Karpas-422 (cell line): ENCODE data around the gene GRIA3. TPM values are rescaled to one million over a fixed set of nuclear protein-coding genes. Genes with fewer than 3 reads are reported as not detected.
"Not testable (repeated sequence)": the region's sequence is repeated elsewhere in the genome, so short reads cannot be mapped to it uniquely, and the experiment has no call there.

Source experiments
- DNase-seq: peaks from one replicate; pipeline ENCODE4 v3.0.0-alpha.2; 2015
- H2AFZ ChIP-seq: fragments of 200-600 bp; sonication (generic); 2 replicates; pipeline ENCODE4 v1.6.1; 2014; ENCODE audit warnings: antibody characterized with exemption, low read length, mixed read lengths
- H3K27ac ChIP-seq: fragments of 200-600 bp; sonication (generic); 2 replicates; pipeline ENCODE4 v1.5.1; 2014; ENCODE audit warnings: mild to moderate bottlenecking, low read length, moderate library complexity
- H3K27me3 ChIP-seq: fragments of 200-600 bp; sonication (generic); 2 replicates; pipeline ENCODE4 v1.6.1; 2014; ENCODE audit warnings: low read length, mixed read lengths
- H3K36me3 ChIP-seq: fragments of 200-600 bp; sonication (generic); 2 replicates; pipeline ENCODE4 v1.6.1; 2014; ENCODE audit warnings: low read length, mixed read lengths; ENCODE audit not compliant: insufficient read depth
- H3K4me1 ChIP-seq: fragments of 200-600 bp; sonication (generic); 2 replicates; pipeline ENCODE4 v1.6.1; 2014; ENCODE audit warnings: mild to moderate bottlenecking, low read length, mixed read lengths
- H3K4me2 ChIP-seq: fragments of 200-600 bp; sonication (generic); 2 replicates; pipeline ENCODE4 v1.6.1; 2014; ENCODE audit warnings: low read length, low read depth, mild to moderate bottlenecking; ENCODE audit not compliant: poor library complexity, severe bottlenecking
- H3K4me3 ChIP-seq: fragments of 200-600 bp; sonication (generic); 2 replicates; pipeline ENCODE4 v1.5.1; 2014; ENCODE audit warnings: mild to moderate bottlenecking, antibody characterized with exemption, low read length, mixed read lengths
- H3K79me2 ChIP-seq: fragments of 200-600 bp; sonication (generic); 2 replicates; pipeline ENCODE4 v1.6.1; 2014; ENCODE audit warnings: mild to moderate bottlenecking, low read length, mixed read lengths
- H3K9ac ChIP-seq: fragments of 200-600 bp; sonication (generic); 2 replicates; pipeline ENCODE4 v1.6.0; 2014; ENCODE audit warnings: low read length
- H3K9me2 ChIP-seq: fragments of 200-600 bp; sonication (generic), shearing (Covaris generic); replicated peaks from 2 replicates; pipeline ENCODE4 v1.6.0; 2014; ENCODE audit warnings: mild to moderate bottlenecking, low read length, moderate library complexity; ENCODE audit not compliant: insufficient read depth
- H3K9me3 ChIP-seq: fragments of 300-700, 200-600 bp; sonication (generic); 2 replicates; pipeline ENCODE4 v1.6.1; 2014; ENCODE audit warnings: low read length, mixed read lengths
- H4K20me1 ChIP-seq: fragments of 200-600 bp; sonication (generic); 2 replicates; pipeline ENCODE4 v1.6.1; 2014; ENCODE audit warnings: mild to moderate bottlenecking, antibody characterized with exemption, low read length, low read depth; ENCODE audit not compliant: insufficient read depth
- total RNA-seq: library from RNA; depleted of rRNA; stranded (reverse); fragments of >200 nt; shearing (Covaris generic); gene quantifications from 2 replicates; pipeline ENCODE4 v1.2.3, GENCODE V29; 2014; ENCODE audit warnings: low replicate concordance

Gene GRIA3
- total RNA-seq, 1 experiment from 2014 or later: not detected

DNA sequence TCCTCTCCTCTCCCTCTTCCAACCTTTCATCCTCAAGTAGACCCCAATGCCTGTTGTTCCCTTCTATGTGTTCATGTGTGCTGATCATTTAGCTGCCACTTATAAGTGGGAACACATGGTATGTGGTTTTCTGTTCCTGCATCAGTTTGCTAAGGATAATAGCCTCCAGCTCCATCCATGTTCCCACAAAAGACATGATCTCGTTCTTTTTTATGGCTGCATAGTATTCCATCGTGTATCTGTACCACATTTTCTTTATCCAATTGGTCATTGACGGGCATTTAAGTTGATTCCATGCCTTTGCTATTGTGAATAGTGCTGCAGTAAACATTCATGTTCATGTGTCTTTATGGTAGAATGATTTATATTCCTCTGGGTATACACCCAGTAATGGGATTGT lies 255.8 kb downstream of the GRIA3 start:
- not testable (repeated sequence) for H3K4me1 ChIP-seq, H4K20me1 ChIP-seq, H3K9me2 ChIP-seq, H3K27ac ChIP-seq, H3K9me3 ChIP-seq, H3K79me2 ChIP-seq, H2AFZ ChIP-seq, H3K4me3 ChIP-seq, H3K36me3 ChIP-seq, H3K27me3 ChIP-seq, H3K4me2 ChIP-seq, H3K9ac ChIP-seq, DNase-seq

DNA sequence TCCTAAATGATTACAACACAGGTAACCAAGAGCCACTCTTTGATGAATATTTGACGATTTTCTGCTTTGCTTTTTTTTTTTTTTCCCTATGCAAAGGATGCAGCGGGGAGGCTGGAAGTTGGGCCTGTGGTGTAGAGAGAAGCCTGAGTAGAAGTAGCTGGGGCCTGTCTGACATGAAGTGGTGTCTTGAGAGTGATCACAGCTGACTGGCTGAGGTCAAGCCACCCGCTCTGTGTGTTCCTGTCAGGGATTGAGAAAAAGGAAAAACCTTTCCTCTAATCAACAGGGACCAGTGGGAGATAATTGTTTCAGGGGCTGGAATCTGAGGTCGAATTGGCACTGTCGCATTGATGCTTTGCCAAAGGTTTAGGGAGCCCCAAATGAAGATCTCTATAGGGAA lies 258.7 kb downstream of the GRIA3 start:
- H3K36me3 ChIP-seq: no peaks in the 10 kb centered on the region
- peaks cover 4% of the 10 kb centered on the region for H3K9me3 ChIP-seq

GRCh38 chrX:123447506-123447905 lies 263.4 kb downstream of the GRIA3 start:
- Histone ChIP-seq H3K9ac (no peak overlapping the region), H3K4me2 (no peak overlapping the region), H3K79me2 (no peaks in the 10 kb centered on the region), H4K20me1 (no peaks in the 10 kb centered on the region), H3K36me3 (no peaks in the 10 kb centered on the region), H3K9me3 (peaks cover 4% of the 10 kb centered on the region; the same call in 1 of the 2 replicates), H3K4me1 (no peaks in the 10 kb centered on the region), H3K4me3 (no peak overlapping the region), H3K9me2 (no peaks in the 10 kb centered on the region), H3K27ac (no peak overlapping the region), H2AFZ (no peak overlapping the region), H3K27me3 (no peaks in the 10 kb centered on the region)
- no peak for DNase-seq

More for the DNA sequence above, 258.7 kb downstream of the GRIA3 start:
- DNase-seq: no peak
- no peak overlapping the region for H3K27ac ChIP-seq
- no peaks in the 10 kb centered on the region for H3K4me1 ChIP-seq
- no peak overlapping the region for H2AFZ ChIP-seq
- no peak overlapping the region for H3K4me3 ChIP-seq
- no peak overlapping the region for H3K4me2 ChIP-seq
- no peaks in the 10 kb centered on the region for H3K27me3 ChIP-seq
- H4K20me1 ChIP-seq: no peaks in the 10 kb centered on the region
- no peaks in the 10 kb centered on the region for H3K9me2 ChIP-seq
- H3K79me2 ChIP-seq: no peaks in the 10 kb centered on the region
- H3K9ac ChIP-seq: no peak overlapping the region

GRCh38 chrX:123449335-123449734 lies 265.3 kb downstream of the GRIA3 start:
- Histone ChIP-seq H3K9me2 (no peaks in the 10 kb centered on the region), H3K4me3 (no peak overlapping the region), H3K27me3 (no peaks in the 10 kb centered on the region), H3K27ac (no peak overlapping the region), H3K4me1 (no peaks in the 10 kb centered on the region), H2AFZ (no peak overlapping the region), H4K20me1 (no peaks in the 10 kb centered on the region), H3K9ac (no peak overlapping the region), H3K79me2 (no peaks in the 10 kb centered on the region), H3K9me3 (peaks cover 4% of the 10 kb centered on the region; the same call in 1 of the 2 replicates), H3K36me3 (no peaks in the 10 kb centered on the region), H3K4me2 (no peak overlapping the region)
- DNase-seq: no peak

DNA sequence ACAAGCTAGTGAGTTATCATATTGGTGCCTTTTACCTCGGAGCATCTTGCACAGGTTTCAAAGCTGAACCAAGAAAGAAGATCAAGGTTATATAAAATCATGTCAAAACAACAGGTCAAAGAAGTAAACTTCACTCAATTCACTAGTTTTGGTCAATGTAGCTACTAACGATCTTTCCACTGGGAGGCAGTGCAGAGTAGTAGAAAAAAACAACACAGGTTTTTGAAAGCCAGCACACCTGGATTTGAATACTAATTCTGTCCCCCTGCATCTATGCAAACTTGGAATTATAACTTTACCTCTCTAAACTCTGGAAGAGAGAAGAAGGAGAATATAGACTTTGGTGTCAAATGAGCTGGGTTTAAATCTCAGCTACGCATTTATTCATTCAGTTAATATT lies 266.1 kb downstream of the GRIA3 start:
- H4K20me1 ChIP-seq: no peaks in the 10 kb centered on the region
- no peaks in the 10 kb centered on the region for H3K9me2 ChIP-seq
- peak; percentile 59 for DNase-seq
- no peaks in the 10 kb centered on the region for H3K79me2 ChIP-seq
- no peak overlapping the region for H3K4me3 ChIP-seq
- H3K9me3 ChIP-seq: peaks cover 4% of the 10 kb centered on the region; the same call in 1 of the 2 replicates
- H3K36me3 ChIP-seq: no peaks in the 10 kb centered on the region
- H3K4me2 ChIP-seq: no peak overlapping the region
- H3K4me1 ChIP-seq: no peaks in the 10 kb centered on the region
- no peak overlapping the region for H3K9ac ChIP-seq
- no peak overlapping the region for H2AFZ ChIP-seq
- H3K27me3 ChIP-seq: no peaks in the 10 kb centered on the region
- no peak overlapping the region for H3K27ac ChIP-seq

DNA sequence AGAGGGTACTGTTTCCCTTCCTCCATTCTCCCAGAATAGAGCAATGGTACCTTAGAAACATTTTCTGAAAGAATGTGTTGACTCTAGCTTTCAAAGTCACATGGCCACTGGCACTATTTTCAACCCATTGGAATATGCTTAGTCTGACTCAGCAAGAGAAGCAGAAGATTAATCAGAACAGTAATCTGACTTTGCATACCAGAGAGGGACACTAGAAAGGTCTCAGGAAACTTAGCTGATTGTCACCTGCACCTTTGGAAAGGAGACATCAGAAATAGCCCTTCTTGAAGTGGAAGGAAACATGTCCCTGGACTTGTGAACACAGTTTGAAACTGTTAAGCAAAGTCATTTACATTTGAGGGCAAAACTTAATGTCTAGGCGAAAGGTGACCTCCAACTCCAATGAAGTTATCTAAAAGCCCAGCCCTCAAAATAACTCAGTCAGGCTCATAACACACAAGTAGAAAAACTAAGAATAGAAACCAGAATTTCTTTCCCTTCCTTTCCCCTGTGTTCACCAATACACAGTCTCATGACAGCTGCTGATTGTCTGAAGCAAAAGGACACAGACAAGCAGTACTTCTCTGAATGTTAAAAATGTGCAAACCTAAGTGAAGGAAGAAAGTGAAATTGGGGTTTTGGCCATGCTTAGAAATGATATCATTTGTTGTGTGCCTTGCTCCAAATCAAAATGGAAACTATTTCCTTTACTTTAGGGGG lies 270.8 kb downstream of the GRIA3 start:
- no peaks in the 10 kb centered on the region for H3K9me2 ChIP-seq
- no peak overlapping the region for H3K4me3 ChIP-seq
- H3K4me2 ChIP-seq: no peak overlapping the region
- H3K36me3 ChIP-seq: no peaks in the 10 kb centered on the region
- H4K20me1 ChIP-seq: no peaks in the 10 kb centered on the region
- H3K4me1 ChIP-seq: no peaks in the 10 kb centered on the region
- no peak overlapping the region for H3K9ac ChIP-seq
- no peak overlapping the region for H2AFZ ChIP-seq
- H3K27ac ChIP-seq: no peak overlapping the region
- no peaks in the 10 kb centered on the region for H3K9me3 ChIP-seq
- DNase-seq: no peak
- no peaks in the 10 kb centered on the region for H3K79me2 ChIP-seq
- H3K27me3 ChIP-seq: no peaks in the 10 kb centered on the region

GRCh38 chrX:123455693-123456092 lies 271.6 kb downstream of the GRIA3 start:
- no peaks in the 10 kb centered on the region for H3K9me3 ChIP-seq
- H3K9ac ChIP-seq: no peak overlapping the region
- no peaks in the 10 kb centered on the region for H3K4me1 ChIP-seq
- no peaks in the 10 kb centered on the region for H3K79me2 ChIP-seq
- H3K27ac ChIP-seq: no peak overlapping the region
- H3K36me3 ChIP-seq: no peaks in the 10 kb centered on the region
- H3K4me3 ChIP-seq: no peak overlapping the region
- no peak overlapping the region for H2AFZ ChIP-seq
- no peak overlapping the region for H3K4me2 ChIP-seq
- H3K9me2 ChIP-seq: no peaks in the 10 kb centered on the region
- DNase-seq: no peak
- no peaks in the 10 kb centered on the region for H3K27me3 ChIP-seq
- no peaks in the 10 kb centered on the region for H4K20me1 ChIP-seq

GRCh38 chrX:123464709-123465108 lies 280.6 kb downstream of the GRIA3 start:
- no peak overlapping the region for H2AFZ ChIP-seq
- no peaks in the 10 kb centered on the region for H4K20me1 ChIP-seq
- no peak for DNase-seq
- H3K9ac ChIP-seq: no peak overlapping the region
- no peak overlapping the region for H3K27ac ChIP-seq
- no peak overlapping the region for H3K4me2 ChIP-seq
- 0 out of 2 replicates have a peak, but pooled peaks cover 3% of the 10 kb centered on the region for H3K9me3 ChIP-seq
- H3K79me2 ChIP-seq: no peaks in the 10 kb centered on the region
- H3K9me2 ChIP-seq: no peaks in the 10 kb centered on the region
- H3K27me3 ChIP-seq: no peaks in the 10 kb centered on the region
- no peaks in the 10 kb centered on the region for H3K36me3 ChIP-seq
- no peaks in the 10 kb centered on the region for H3K4me1 ChIP-seq
- no peak overlapping the region for H3K4me3 ChIP-seq
